Endothelial cell of umbilical vein (primary cell): ENCODE results near the gene FLT3. TPM values are rescaled to one million over a fixed set of nuclear protein-coding genes. Genes with fewer than 3 reads are reported as not detected.

ENCODE experiments used
- BruUV-seq: library from RNA; stranded (reverse); fragments of 400-500 nt; replicated peaks from 2 replicates; lab custom pipeline; 2021; lab: Mats Ljungman, UMichigan
- CTCF ChIA-PET: fragments of 300-600, 350-600 bp; sonication (Branson Sonifier 250); formaldehyde crosslinking; loops from one replicate; lab custom pipeline; 2021; ENCODE audit warnings: antibody characterized with exemption, inconsistent platforms; lab: Charles Lee
- POLR2A ChIA-PET: fragments of 300-600, 350-600 bp; sonication (Branson Sonifier 250); formaldehyde crosslinking; loops from one replicate; lab custom pipeline; 2021; ENCODE audit warnings: antibody characterized with exemption, inconsistent platforms; lab: Charles Lee
- DNase-seq: peaks from one replicate; pipeline ENCODE4 v3.0.0-alpha.2; 2011; ENCODE audit warnings: low read depth, low spot score
- FAIRE-seq: peaks from 2 replicates; lab custom pipeline; 2011; peaks lifted over from hg19 to GRCh38; lab: Jason Lieb, UNC
- H2AFZ ChIP-seq: 2 replicates; pipeline ENCODE4 v1.6.0; 2012; ENCODE audit warnings: low read depth, low read length, control low read depth, inconsistent platforms
- H3K27ac ChIP-seq: 2 replicates; pipeline ENCODE4 v1.5.1; 2011; ENCODE audit warnings: low read depth, mild to moderate bottlenecking, control low read depth, low read length, moderate library complexity; ENCODE audit not compliant: insufficient read depth
- H3K27me3 ChIP-seq, 2 experiments: 2 replicates each; pipeline versions ENCODE4 v1.6.0 to v1.6.1; 2011; ENCODE audit warnings: low read length in 2 of 2, mixed read lengths in 1 of 2; ENCODE audit not compliant: control insufficient read depth in 2 of 2, insufficient read depth in 2 of 2
- H3K36me3 ChIP-seq, 2 experiments: 2 replicates in 1 of 2; 3 replicates in 1 of 2; pipeline ENCODE4 v1.5.1; 2011; ENCODE audit warnings: low read length in 2 of 2, mild to moderate bottlenecking in 1 of 2, moderate library complexity in 1 of 2; ENCODE audit not compliant: control insufficient read depth in 2 of 2, insufficient read depth in 2 of 2; ENCODE audit errors: extremely low read depth in 1 of 2
- H3K4me1 ChIP-seq: 3 replicates; pipeline ENCODE4 v1.5.1; 2011; ENCODE audit warnings: mild to moderate bottlenecking, low read length; ENCODE audit not compliant: control insufficient read depth, insufficient read depth; ENCODE audit errors: extremely low read depth
- H3K4me2 ChIP-seq: 2 replicates; pipeline ENCODE4 v1.6.1; 2011; ENCODE audit warnings: low read length, control low read depth, mixed read lengths; ENCODE audit not compliant: insufficient read depth
- H3K4me3 ChIP-seq, 3 experiments: fragments of 200-600 bp in 1 of 3; sonication (generic), shearing (Covaris generic) in 1 of 3; replicated peaks in 1 of 3; 2 replicates each; pipeline ENCODE4 v1.5.1; 2011 to 2016; ENCODE audit warnings: control low read depth in 3 of 3, low read length in 3 of 3, mild to moderate bottlenecking in 2 of 3, inconsistent platforms in 1 of 3, low read depth in 1 of 3, moderate library complexity in 1 of 3; ENCODE audit not compliant: insufficient read depth in 1 of 3
- H3K79me2 ChIP-seq: 2 replicates; pipeline ENCODE4 v1.6.0; 2012; ENCODE audit warnings: low read length, inconsistent platforms; ENCODE audit not compliant: control insufficient read depth, insufficient read depth
- H3K9ac ChIP-seq: replicated peaks from 2 replicates; pipeline ENCODE3; 2011; ENCODE audit warnings: low read length, control low read depth; ENCODE audit not compliant: insufficient read depth; ENCODE audit errors: extremely low read depth
- H3K9me1 ChIP-seq: replicated peaks from 3 replicates; pipeline ENCODE4 v1.6.0; 2011; ENCODE audit warnings: mild to moderate bottlenecking, low read length; ENCODE audit not compliant: control insufficient read depth, insufficient read depth; ENCODE audit errors: extremely low read depth
- H3K9me3 ChIP-seq: replicated peaks from 2 replicates; pipeline ENCODE4 v1.5.1; 2012; ENCODE audit warnings: low read length, inconsistent platforms; ENCODE audit not compliant: control insufficient read depth, insufficient read depth
- H4K20me1 ChIP-seq: replicated peaks from 2 replicates; pipeline ENCODE3; 2011; ENCODE audit warnings: mild to moderate bottlenecking, low read length; ENCODE audit not compliant: control insufficient read depth, insufficient read depth; ENCODE audit errors: extremely low read depth
- GATA2 ChIP-seq: IDR thresholded peaks from 2 replicates; pipeline ENCODE4 v1.7.0; 2011; ENCODE audit warnings: low read depth, mild to moderate bottlenecking, moderate library complexity, mixed read lengths, low read length; ENCODE audit not compliant: insufficient read length, insufficient read depth
- JUN ChIP-seq: IDR thresholded peaks from 2 replicates; pipeline ENCODE4 v1.6.1; 2011; ENCODE audit warnings: borderline replicate concordance, low read depth; ENCODE audit not compliant: insufficient read length, insufficient read depth
- POLR2AphosphoS5 ChIP-seq: IDR thresholded peaks from 2 replicates; pipeline ENCODE4 v1.6.1; 2012; ENCODE audit warnings: low read depth, mild to moderate bottlenecking, control low read depth, low read length, moderate library complexity; ENCODE audit not compliant: insufficient read depth
- dilution Hi-C: fragments of 300-500 bp; cut with MboI; formaldehyde crosslinking; loops from one replicate; pipeline ENCODE4 v1.15.0; 2019; ENCODE audit warnings: low sequenced_read_pairs; ENCODE audit not compliant: extremely low pct_ligation_motif_present
- intact Hi-C: fragments of 100-400 bp; cut with micrococcal nuclease; formaldehyde crosslinking; loops from one replicate; pipeline ENCODE4 v1.10.0; 2022
- polyA plus RNA-seq, 4 experiments: library from polyadenylated mRNA; depleted of rRNA in 3 of 4; stranded (reverse) in 3 of 4; unstranded in 1 of 4; fragments of >200 nt; gene quantifications; 2 replicates each; pipeline versions ENCODE4 v1.2.1 to v1.2.3, GENCODE V29; 2011 to 2012; ENCODE audit warnings: missing spikeins in 1 of 4
- total RNA-seq: library from RNA; stranded (reverse); gene quantifications from 2 replicates; pipeline ENCODE4 v1.2.3, GENCODE V29; 2021
- TF ChIP-seq, protein P1 (sequence below), 2 donors: IDR thresholded peaks; 1 replicate in 1 of 2; 2 replicates in 1 of 2; pipeline ENCODE4 v1.5.1; 2011; ENCODE audit warnings: low read length in 2 of 2, mild to moderate bottlenecking in 2 of 2, moderate library complexity in 2 of 2, control low read depth in 1 of 2, inconsistent platforms in 1 of 2, low read depth in 1 of 2; ENCODE audit not compliant: insufficient read depth in 1 of 2; ENCODE audit errors: extremely low read depth in 1 of 2

Gene FLT3
- total and polyA plus RNA-seq, 2 donors (not counting 3 experiments of a cell fraction or from before 2014, with no cell fraction given), result 0.03 TPM; not detected in 1

DNA sequence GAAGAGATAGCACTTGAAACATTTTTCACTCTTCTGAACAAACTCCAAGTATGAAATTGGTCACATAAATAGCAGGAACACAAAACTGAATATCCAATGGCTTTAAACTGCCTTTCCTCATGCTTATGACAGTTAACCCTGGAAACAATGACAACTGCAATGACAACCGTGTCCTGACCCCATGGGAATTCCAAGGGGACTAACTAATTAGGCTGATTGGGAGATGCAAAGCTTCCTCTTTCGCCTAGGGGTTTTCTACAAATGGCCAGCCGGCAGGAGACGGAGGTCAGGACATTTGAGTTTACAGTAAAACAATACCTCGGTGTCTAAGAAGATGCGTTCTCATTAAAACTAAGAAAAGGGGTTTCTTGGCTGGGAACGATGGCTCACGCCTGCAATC lies 58.9 kb downstream of the FLT3 start:
- no peaks in the 10 kb centered on the region for H3K4me1 ChIP-seq
- no peak for TF ChIP-seq JUN
- H3K79me2 ChIP-seq, result no peaks in the 10 kb centered on the region
- H3K9ac ChIP-seq, result no peak overlapping the region
- H3K36me3 ChIP-seq, result no peaks in the 10 kb centered on the region
- H2AFZ ChIP-seq, result no peak overlapping the region
- DNase-seq, result no peak
- H3K4me3 ChIP-seq, result no peak overlapping the region
- H3K27me3 ChIP-seq, result peaks cover 7% of the 10 kb centered on the region in 2 experiments
- H3K27ac ChIP-seq, result no peak overlapping the region
- intact Hi-C loops, result no loop called here
- FAIRE-seq, result no peak
- no peaks in the 10 kb centered on the region for H3K9me1 ChIP-seq
- dilution Hi-C loops, result no loop called here
- no peaks in the 10 kb centered on the region for H4K20me1 ChIP-seq
- ChIA-PET POLR2A (no interaction called here), CTCF (interaction anchor here (1.0 kb wide), 2 partner anchors 18 to 88 kb away, joined by 3 to 4 read pairs; no protein-coding TSS in a partner anchor)
- H3K4me2 ChIP-seq, result no peak overlapping the region
- H3K9me3 ChIP-seq, result no peaks in the 10 kb centered on the region
- BruUV-seq, result no TSS peak

DNA sequence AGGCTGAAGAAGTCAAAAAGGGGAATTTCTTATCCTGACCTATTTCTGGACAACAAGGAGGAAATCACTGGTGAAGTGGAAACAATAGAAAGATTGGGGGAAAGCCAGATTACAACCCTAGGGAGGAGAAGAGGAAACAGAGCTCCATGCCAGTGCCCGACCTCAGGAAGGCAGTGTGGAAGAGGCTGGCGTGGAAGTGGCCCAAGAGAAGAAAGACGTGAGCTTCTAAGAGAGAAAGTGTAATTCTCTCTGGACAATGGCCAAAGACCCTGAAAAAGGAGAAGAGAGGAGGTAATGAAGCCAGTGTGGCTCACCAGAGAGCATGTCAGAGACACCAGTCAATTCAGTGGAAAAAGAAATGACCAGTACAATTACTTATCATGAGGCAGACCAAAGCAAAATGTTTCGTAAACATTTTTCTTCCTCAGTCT lies 59.3 kb downstream of the FLT3 start:
- Histone ChIP-seq H2AFZ (no peak overlapping the region), H3K36me3 (no peaks in the 10 kb centered on the region), H3K9me3 (no peaks in the 10 kb centered on the region), H3K9me1 (no peaks in the 10 kb centered on the region), H3K27ac (no peak overlapping the region), H3K4me2 (no peak overlapping the region), H4K20me1 (no peaks in the 10 kb centered on the region), H3K9ac (no peak overlapping the region), H3K4me3 (no peak overlapping the region), H3K4me1 (no peaks in the 10 kb centered on the region), H3K79me2 (no peaks in the 10 kb centered on the region), H3K27me3 (peaks cover 6 to 7% of the 10 kb centered on the region in 2 experiments)
- TF ChIP-seq, protein P1, sequence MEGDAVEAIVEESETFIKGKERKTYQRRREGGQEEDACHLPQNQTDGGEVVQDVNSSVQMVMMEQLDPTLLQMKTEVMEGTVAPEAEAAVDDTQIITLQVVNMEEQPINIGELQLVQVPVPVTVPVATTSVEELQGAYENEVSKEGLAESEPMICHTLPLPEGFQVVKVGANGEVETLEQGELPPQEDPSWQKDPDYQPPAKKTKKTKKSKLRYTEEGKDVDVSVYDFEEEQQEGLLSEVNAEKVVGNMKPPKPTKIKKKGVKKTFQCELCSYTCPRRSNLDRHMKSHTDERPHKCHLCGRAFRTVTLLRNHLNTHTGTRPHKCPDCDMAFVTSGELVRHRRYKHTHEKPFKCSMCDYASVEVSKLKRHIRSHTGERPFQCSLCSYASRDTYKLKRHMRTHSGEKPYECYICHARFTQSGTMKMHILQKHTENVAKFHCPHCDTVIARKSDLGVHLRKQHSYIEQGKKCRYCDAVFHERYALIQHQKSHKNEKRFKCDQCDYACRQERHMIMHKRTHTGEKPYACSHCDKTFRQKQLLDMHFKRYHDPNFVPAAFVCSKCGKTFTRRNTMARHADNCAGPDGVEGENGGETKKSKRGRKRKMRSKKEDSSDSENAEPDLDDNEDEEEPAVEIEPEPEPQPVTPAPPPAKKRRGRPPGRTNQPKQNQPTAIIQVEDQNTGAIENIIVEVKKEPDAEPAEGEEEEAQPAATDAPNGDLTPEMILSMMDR (IDR thresholded peaks at IDR 0.05; ENCODE audit: extremely low read depth in 1 of 2, insufficient read depth in 1 of 2, low read depth in 1 of 2, low read length in 2 of 2), result no peak
- TF ChIP-seq POLR2AphosphoS5 (no peak), GATA2 (no peak)
- dilution Hi-C loops (no loop called here), intact Hi-C loops (no loop called here)
- DNase-seq (peak; percentile 71), FAIRE-seq (no peak)
- POLR2A ChIA-PET, result no interaction called here
- CTCF ChIA-PET, result interaction anchor here (1.0 kb wide), 2 partner anchors 19 to 87 kb away, joined by 3 to 4 read pairs; no protein-coding TSS in a partner anchor
- no TSS peak for BruUV-seq
